ENCODE measurements around the gene LBHD2. TPM values are rescaled to one million over a fixed set of nuclear protein-coding genes. Genes with fewer than 3 reads are reported as not detected.

The LBHD2 gene
- total and polyA plus RNA-seq, 2 donors (not counting 1 experiment from before 2014, with no cell fraction given), result not detected

DNA sequence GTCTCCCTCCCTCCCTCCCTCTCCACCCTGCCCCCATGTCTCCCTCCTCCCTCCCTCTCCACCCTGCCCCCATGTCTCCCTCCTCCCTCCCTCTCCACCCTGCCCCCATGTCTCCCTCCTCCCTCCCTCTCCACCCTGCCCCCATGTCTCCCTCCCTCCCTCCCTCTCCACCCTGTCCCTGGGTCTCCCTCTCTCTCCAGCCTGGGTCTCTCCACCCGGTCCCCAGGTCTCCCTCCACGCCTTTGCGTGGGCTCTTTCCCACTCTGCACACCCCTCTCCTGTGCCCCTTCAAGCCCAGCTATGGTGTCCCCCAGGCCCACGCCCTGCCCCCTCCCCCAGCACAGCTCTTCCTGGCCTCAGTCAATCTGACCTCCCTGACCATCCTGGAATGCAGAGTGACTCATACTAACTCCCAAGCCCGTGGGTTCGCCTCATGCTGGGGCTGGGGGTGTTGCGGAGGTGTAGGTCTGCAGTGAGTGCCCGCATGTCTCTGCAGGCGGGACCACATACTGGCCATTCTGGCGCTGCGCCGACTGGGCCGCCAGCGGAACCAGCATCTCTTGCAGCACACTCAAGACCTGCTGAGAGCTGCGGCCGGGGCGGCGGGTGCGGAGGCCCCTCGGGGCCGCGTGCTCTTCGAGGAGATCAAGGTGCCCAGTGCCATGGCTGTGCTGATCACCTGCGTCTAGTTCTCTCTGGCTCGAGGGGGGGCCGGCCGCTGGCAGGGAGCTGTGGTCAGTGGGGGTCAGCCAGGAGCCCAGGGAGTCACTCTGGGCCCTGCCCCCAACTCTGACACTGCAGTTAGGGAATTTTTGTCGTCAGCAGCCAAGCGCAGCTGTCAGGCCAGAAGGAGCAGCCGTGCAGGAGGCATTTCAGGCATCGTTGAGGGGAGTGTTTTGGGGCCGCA is 25.8 kb downstream of the LBHD2 start:
- Histone ChIP-seq H3K9me3 (ENCODE audit: control extremely low read depth in 1 of 3, control insufficient read depth in 2 of 3, insufficient read depth in 1 of 3, low read length in 2 of 3) (peaks cover 0 to 4% (median 0%) of the 10 kb centered on the region in 3 donors), H3K27me3 (replicated peaks in 1 of 4; ENCODE audit: control extremely low read depth in 1 of 4, control insufficient read depth in 3 of 4, insufficient read depth in 4 of 4, low read length in 3 of 4) (peaks cover 0 to 16% (median 4%) of the 10 kb centered on the region in 4 experiments), H4K20me1 (ENCODE audit: control insufficient read depth, insufficient read depth, low read length, poor library complexity, severe bottlenecking) (no peaks in the 10 kb centered on the region), H2AFZ (ENCODE audit: insufficient read depth, low read depth, low read length, poor library complexity, severe bottlenecking) (no peak overlapping the region), H3K79me2 (ENCODE audit: control insufficient read depth, insufficient read depth, low read length) (no peaks in the 10 kb centered on the region), H3K4me2 (replicated peaks; ENCODE audit: low read depth, low read length, poor library complexity, severe bottlenecking) (no peak overlapping the region), H3K4me3 (ENCODE audit: control extremely low read depth in 1 of 5, extremely low read depth in 1 of 5, insufficient read depth in 1 of 5, low read depth in 2 of 5, low read length in 4 of 5) (no peak overlapping the region), H3K27ac (ENCODE audit: low read length in 2 of 2) (no peak overlapping the region), H3K9ac (ENCODE audit: low read length) (no peak overlapping the region), H3K4me1 (ENCODE audit: control insufficient read depth in 2 of 2, insufficient read depth in 2 of 2, low read length in 2 of 2) (peaks cover 16 to 24% of the 10 kb centered on the region in 2 donors), H3K36me3 (replicated peaks in 1 of 2; ENCODE audit: control extremely low read depth in 1 of 2, control insufficient read depth in 1 of 2, extremely low read depth in 1 of 2, insufficient read depth in 2 of 2, low read length in 1 of 2) (no peaks in the 10 kb centered on the region)
- Mint-ChIP-seq H3K4me1 (peaks cover 28% of the 10 kb centered on the region), H3K9me3 (ENCODE audit: insufficient read depth) (no peaks in the 10 kb centered on the region), H3K27me3 (peaks cover 14% of the 10 kb centered on the region), H3K27ac (no peak overlapping the region), H3K4me3 (no peak overlapping the region)
- WGBS (ENCODE audit: insufficient coverage), result 77% methylated on average over 27 of the region's 32 CpGs
- ChIA-PET POLR2A (interaction anchor here (0.6 to 0.8 kb wide), 3 partner anchors 8 to 70 kb away, joined by 3 to 9 read pairs (median 4); no protein-coding TSS in a partner anchor), CTCF (interaction anchor here (1.2 kb wide), 1 partner anchor 30 kb away, joined by 3 read pairs; no protein-coding TSS in a partner anchor)
- intact Hi-C loops (cut with micrococcal nuclease), result no loop called here
- no peak for TF ChIP-seq EZH2 (IDR thresholded peaks at IDR 0.05; ENCODE audit: borderline replicate concordance, insufficient read depth, low read depth, low read length, poor library complexity, severe bottlenecking)
- TF ChIP-seq, protein P1, sequence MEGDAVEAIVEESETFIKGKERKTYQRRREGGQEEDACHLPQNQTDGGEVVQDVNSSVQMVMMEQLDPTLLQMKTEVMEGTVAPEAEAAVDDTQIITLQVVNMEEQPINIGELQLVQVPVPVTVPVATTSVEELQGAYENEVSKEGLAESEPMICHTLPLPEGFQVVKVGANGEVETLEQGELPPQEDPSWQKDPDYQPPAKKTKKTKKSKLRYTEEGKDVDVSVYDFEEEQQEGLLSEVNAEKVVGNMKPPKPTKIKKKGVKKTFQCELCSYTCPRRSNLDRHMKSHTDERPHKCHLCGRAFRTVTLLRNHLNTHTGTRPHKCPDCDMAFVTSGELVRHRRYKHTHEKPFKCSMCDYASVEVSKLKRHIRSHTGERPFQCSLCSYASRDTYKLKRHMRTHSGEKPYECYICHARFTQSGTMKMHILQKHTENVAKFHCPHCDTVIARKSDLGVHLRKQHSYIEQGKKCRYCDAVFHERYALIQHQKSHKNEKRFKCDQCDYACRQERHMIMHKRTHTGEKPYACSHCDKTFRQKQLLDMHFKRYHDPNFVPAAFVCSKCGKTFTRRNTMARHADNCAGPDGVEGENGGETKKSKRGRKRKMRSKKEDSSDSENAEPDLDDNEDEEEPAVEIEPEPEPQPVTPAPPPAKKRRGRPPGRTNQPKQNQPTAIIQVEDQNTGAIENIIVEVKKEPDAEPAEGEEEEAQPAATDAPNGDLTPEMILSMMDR (IDR thresholded peaks at IDR 0.05), result no peak
- ATAC-seq (ENCODE audit: low read depth) (no peak), DNase-seq (no peak)
